ENCODE data around the gene MKRN2. TPM values are rescaled to one million over a fixed set of nuclear protein-coding genes. Genes with fewer than 3 reads are reported as not detected.
A peak's percentile ranks its signal among the peaks of the same experiment; 100 is the strongest.
"Not testable (repeated sequence)": the region's sequence is repeated elsewhere in the genome, so short reads cannot be mapped to it uniquely, and the experiment has no call there.

Gene MKRN2
- total RNA-seq, 1 donor from 2014 or later: 25.2 TPM

GRCh38 chr3:12629560-12629959 lies 72.7 kb downstream of the MKRN2 start:
- intact Hi-C loops (cut with DNase I): loop anchor here (5.0 kb wide), 1 partner anchor 33 kb away; the partner anchor contains the start of gene RAF1
- H3K4me3 ChIP-seq: no peak overlapping the region

GRCh38 chr3:12630292-12630691 lies 73.4 kb downstream of the MKRN2 start:
- no peaks in the 10 kb centered on the region for H3K36me3 ChIP-seq
- no peak for TF ChIP-seq CTCF (IDR thresholded peaks at IDR 0.05)
- peak overlapping the region; percentile 25 to 28 for H3K27ac ChIP-seq
- no peaks in the 10 kb centered on the region for H3K9me3 ChIP-seq
- H3K4me1 ChIP-seq: peaks cover 0 to 40% of the 10 kb centered on the region in 2 donors
- DNase-seq (ENCODE audit: low spot score in 2 of 2): no peak
- no peak overlapping the region for H3K4me3 ChIP-seq
- no peaks in the 10 kb centered on the region for H3K27me3 ChIP-seq
- intact Hi-C loops (cut with DNase I): no loop called here

More at GRCh38 chr3:12629560-12629959, 72.7 kb downstream of the MKRN2 start:
- no peak for DNase-seq (ENCODE audit: low spot score in 2 of 2)
- Histone ChIP-seq H3K4me1 (peaks cover 0 to 45% of the 10 kb centered on the region in 2 donors), H3K36me3 (no peaks in the 10 kb centered on the region), H3K27ac (peak overlapping the region; percentile 28 to 34), H3K27me3 (no peaks in the 10 kb centered on the region), H3K9me3 (no peaks in the 10 kb centered on the region)
- no peak for TF ChIP-seq CTCF (IDR thresholded peaks at IDR 0.05)

- H3K27ac ChIP-seq: peak overlapping the region in 1 of 2 donors; percentile 25
- H3K4me1 ChIP-seq: peaks cover 0 to 37% of the 10 kb centered on the region in 2 donors
- not testable (repeated sequence) for H3K27me3 ChIP-seq
Measured at GRCh38 chr3:12630843-12631242, 74.0 kb downstream of the MKRN2 start.

GRCh38 chr3:12632523-12632922 lies 75.6 kb downstream of the MKRN2 start:
- intact Hi-C loops (cut with DNase I): no loop called here

More at GRCh38 chr3:12630843-12631242, 74.0 kb downstream of the MKRN2 start:
- H3K4me3 ChIP-seq; intact Hi-C loops (cut with DNase I); DNase-seq (ENCODE audit: low spot score in 2 of 2); H3K36me3 ChIP-seq; H3K9me3 ChIP-seq: not testable (repeated sequence)

GRCh38 chr3:12633108-12633507 lies 76.2 kb downstream of the MKRN2 start:
- H3K4me1 ChIP-seq: peaks cover 0 to 27% of the 10 kb centered on the region in 2 donors
- TF ChIP-seq CTCF (IDR thresholded peaks at IDR 0.05): no peak
- intact Hi-C loops (cut with DNase I): no loop called here

More at GRCh38 chr3:12632523-12632922, 75.6 kb downstream of the MKRN2 start:
- no peak overlapping the region for H3K4me3 ChIP-seq
- peaks cover 0 to 26% of the 10 kb centered on the region in 2 donors for H3K4me1 ChIP-seq
- no peak overlapping the region for H3K27ac ChIP-seq
- DNase-seq (ENCODE audit: low spot score in 2 of 2): no peak
- no peak for TF ChIP-seq CTCF (IDR thresholded peaks at IDR 0.05)
- no peaks in the 10 kb centered on the region for H3K27me3 ChIP-seq
- H3K9me3 ChIP-seq: no peaks in the 10 kb centered on the region
- peaks cover 0 to 4% of the 10 kb centered on the region in 2 donors for H3K36me3 ChIP-seq

More at GRCh38 chr3:12633108-12633507, 76.2 kb downstream of the MKRN2 start:
- H3K9me3 ChIP-seq: no peaks in the 10 kb centered on the region
- H3K36me3 ChIP-seq: peaks cover 0 to 5% of the 10 kb centered on the region in 2 donors
- H3K4me3 ChIP-seq: no peak overlapping the region
- no peak overlapping the region for H3K27ac ChIP-seq
- no peaks in the 10 kb centered on the region for H3K27me3 ChIP-seq
- no peak for DNase-seq (ENCODE audit: low spot score in 2 of 2)

Other genes with a start within 250 kb of the MKRN2 start
- 6.3 TPM for gene TSEN2, start 72.6 kb upstream of the MKRN2 start, total RNA-seq
- not detected for gene MKRN2OS, start 11.6 kb upstream of the MKRN2 start, total RNA-seq
- 103 TPM for gene RAF1, start 107.0 kb downstream of the MKRN2 start, total RNA-seq
- not detected for gene TMEM40, start 202.2 kb downstream of the MKRN2 start, total RNA-seq
- 14.4 TPM for gene CAND2, start 239.6 kb downstream of the MKRN2 start, total RNA-seq

Measured in ascending aorta (tissue), 2 donors.